ENCODE data around the gene SLC22A14.

GRCh38 chr3:38366082-38366481 is 84.0 kb downstream of the SLC22A14 start:
- TF ChIP-seq POLR2A (IDR thresholded peaks at IDR 0.05; ENCODE audit: low read depth, low read length): no peak
- no peak for TF ChIP-seq POLR2AphosphoS5 (IDR thresholded peaks at IDR 0.05; ENCODE audit: low read depth, low read length)
- TF ChIP-seq TAF1 (IDR thresholded peaks at IDR 0.05; ENCODE audit: borderline replicate concordance, low read depth, low read length): no peak

Measured in GM12892 (cell line).